Ovary (tissue), 9 donors: ENCODE measurements around the gene KATNB1. TPM values are rescaled to one million over a fixed set of nuclear protein-coding genes. Genes with fewer than 3 reads are reported as not detected.

ENCODE experiments used
- DNase-seq, 5 donors: peaks; one replicate each; pipeline ENCODE4 v3.0.0-alpha.2; 2019 to 2020
- H3K27ac ChIP-seq, 2 donors: fragments of 200-600 bp; one replicate each; pipeline versions ENCODE4 v1.5.1 to v1.8.0; 2019 to 2022
- H3K27me3 ChIP-seq: fragments of 200-600 bp; one replicate; pipeline ENCODE4 v1.8.0; 2022
- H3K36me3 ChIP-seq: fragments of 200-600 bp; sonication (generic); one replicate; pipeline ENCODE4 v1.5.1; 2019
- H3K4me1 ChIP-seq: one replicate; pipeline ENCODE4 v1.8.1; 2013; ENCODE audit warnings: mild to moderate bottlenecking, moderate library complexity; ENCODE audit not compliant: insufficient read depth
- H3K4me3 ChIP-seq: fragments of 200-600 bp; sonication (generic); one replicate; pipeline ENCODE4 v1.5.1; 2017
- H3K9me3 ChIP-seq, 2 donors: fragments of 200-600 bp in 1 of 2; sonication (generic) in 1 of 2; one replicate each; pipeline versions ENCODE4 v1.5.1 to v1.8.1; 2013 to 2019; ENCODE audit warnings: mild to moderate bottlenecking in 1 of 2, moderate library complexity in 1 of 2
- EP300 ChIP-seq: sonication (generic); formaldehyde crosslinking; IDR thresholded peaks from one replicate; pipeline ENCODE4 v1.6.1; 2017; ENCODE audit warnings: antibody characterized with exemption
- POLR2A ChIP-seq: fragments of 450-650 bp; IDR thresholded peaks from one replicate; pipeline ENCODE4 v1.6.1; 2017; ENCODE audit warnings: antibody characterized with exemption, mild to moderate bottlenecking, moderate library complexity
- WGBS, 3 donors: extraction: QIAGEN DNeasy Blood & Tissue Kit in 1 of 3; methylation state at CpG; one replicate each; pipeline versions ENCODE4 v1.1.5 to v1.1.7; 2013 to 2017; 5-methylcytosine and 5-hydroxymethylcytosine counted together
- intact Hi-C, 4 donors: fragments of 100-400 bp; cut with DNase I; formaldehyde crosslinking; loops; one replicate each; pipeline versions ENCODE4 v1.11.0 to v1.15.1; 2022 to 2023
- polyA plus RNA-seq, 2 donors: library from polyadenylated mRNA; stranded (reverse); fragments of 200-250 nt in 1 of 2; fragments of 350-450 nt in 1 of 2; fragmentation: Illumina TruSeq in 1 of 2; extraction: RNeasy Lipid Tissue Mini Kit (QIAGEN cat#74804) in 1 of 2; gene quantifications; one replicate each; pipeline ENCODE4 v1.2.3, GENCODE V29; 2013 to 2014
- total RNA-seq, 7 donors: library from RNA; depleted of rRNA in 2 of 7; stranded (reverse); fragments of >200 nt in 2 of 7; fragmentation: NEBNext Ultra II Directional in 3 of 7; extraction: Animal tissue kit (Norgen Biotek cat#: 25700) in 3 of 7; gene quantifications; one replicate each; pipeline versions ENCODE4 v1.1.0 to v1.2.4, GENCODE V29; 2016 to 2023
- TF ChIP-seq, protein P1 (sequence below), 3 donors: fragments of 450-650 bp in 2 of 3; fragments of 200-600 bp in 1 of 3; IDR thresholded peaks; one replicate each; pipeline versions ENCODE4 v1.5.1 to v1.8.0; 2016 to 2022; ENCODE audit warnings: antibody characterized with exemption in 3 of 3, mild to moderate bottlenecking in 1 of 3
- donor health status: DM: no; HTN: no; CAD: no; lungs with moderate emphysema.
- donor health status: DM: no; HTN: no; CAD: no.
- donor health status: Bipolar disorder and iron deficiency.
- donor health status: DM: yes; HTN: yes; CAD: no.
- donor health status: DM: no; HTN: no; CAD: no.
- donor health status: DM: yes; HTN: yes; CAD: no.

The KATNB1 gene
- total and polyA plus RNA-seq, 9 donors: 3.4 to 20.2 (median 12.5) TPM

GRCh38 chr16:57713596-57713995, 22.0 kb upstream of the KATNB1 start:
- Histone ChIP-seq H3K27me3 (no peaks in the 10 kb centered on the region), H3K4me3 (no peak overlapping the region), H3K27ac (no peak overlapping the region), H3K36me3 (no peaks in the 10 kb centered on the region), H3K9me3 (no peaks in the 10 kb centered on the region), H3K4me1 (no peaks in the 10 kb centered on the region)
- no peak for DNase-seq
- WGBS, 3 donors: 88 to 97% (median 93%) methylated on average over 8 of the region's 8 CpGs
- TF ChIP-seq, protein P1, sequence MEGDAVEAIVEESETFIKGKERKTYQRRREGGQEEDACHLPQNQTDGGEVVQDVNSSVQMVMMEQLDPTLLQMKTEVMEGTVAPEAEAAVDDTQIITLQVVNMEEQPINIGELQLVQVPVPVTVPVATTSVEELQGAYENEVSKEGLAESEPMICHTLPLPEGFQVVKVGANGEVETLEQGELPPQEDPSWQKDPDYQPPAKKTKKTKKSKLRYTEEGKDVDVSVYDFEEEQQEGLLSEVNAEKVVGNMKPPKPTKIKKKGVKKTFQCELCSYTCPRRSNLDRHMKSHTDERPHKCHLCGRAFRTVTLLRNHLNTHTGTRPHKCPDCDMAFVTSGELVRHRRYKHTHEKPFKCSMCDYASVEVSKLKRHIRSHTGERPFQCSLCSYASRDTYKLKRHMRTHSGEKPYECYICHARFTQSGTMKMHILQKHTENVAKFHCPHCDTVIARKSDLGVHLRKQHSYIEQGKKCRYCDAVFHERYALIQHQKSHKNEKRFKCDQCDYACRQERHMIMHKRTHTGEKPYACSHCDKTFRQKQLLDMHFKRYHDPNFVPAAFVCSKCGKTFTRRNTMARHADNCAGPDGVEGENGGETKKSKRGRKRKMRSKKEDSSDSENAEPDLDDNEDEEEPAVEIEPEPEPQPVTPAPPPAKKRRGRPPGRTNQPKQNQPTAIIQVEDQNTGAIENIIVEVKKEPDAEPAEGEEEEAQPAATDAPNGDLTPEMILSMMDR (IDR thresholded peaks at IDR 0.05): no peak
- TF ChIP-seq EP300 (no peak), POLR2A (no peak)
- intact Hi-C loops: no loop called here

DNA sequence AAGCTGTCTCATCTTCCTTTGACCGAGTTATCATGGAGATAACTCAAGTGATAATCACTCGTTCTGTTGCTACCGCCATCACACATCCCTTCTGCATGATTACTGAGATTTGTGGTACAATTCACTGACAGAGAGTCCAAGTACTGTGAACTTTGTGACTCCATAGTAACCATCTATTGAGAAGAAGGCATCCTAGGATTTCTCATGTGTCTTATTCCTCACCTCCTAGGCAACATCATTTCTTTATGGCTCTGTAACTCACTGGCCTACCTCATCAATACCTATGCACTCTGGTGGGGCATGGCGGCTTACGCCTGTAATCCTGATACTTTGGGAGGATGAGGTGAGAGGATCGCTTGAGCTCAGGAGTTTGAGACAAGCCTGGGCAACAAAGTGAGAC, 21.5 kb upstream of the KATNB1 start:
- H3K4me1 ChIP-seq: no peaks in the 10 kb centered on the region
- H3K36me3 ChIP-seq: no peaks in the 10 kb centered on the region
- intact Hi-C loops: no loop called here
- no peak overlapping the region for H3K27ac ChIP-seq
- WGBS, 3 donors: 84 to 90% (median 89%) methylated on average over 6 of the region's 6 CpGs
- DNase-seq: no peak
- H3K9me3 ChIP-seq: no peaks in the 10 kb centered on the region
- no peak for TF ChIP-seq POLR2A
- TF ChIP-seq EP300: no peak
- TF ChIP-seq, protein P1 (IDR thresholded peaks at IDR 0.05): no peak
- no peaks in the 10 kb centered on the region for H3K27me3 ChIP-seq
- H3K4me3 ChIP-seq: no peak overlapping the region

DNA sequence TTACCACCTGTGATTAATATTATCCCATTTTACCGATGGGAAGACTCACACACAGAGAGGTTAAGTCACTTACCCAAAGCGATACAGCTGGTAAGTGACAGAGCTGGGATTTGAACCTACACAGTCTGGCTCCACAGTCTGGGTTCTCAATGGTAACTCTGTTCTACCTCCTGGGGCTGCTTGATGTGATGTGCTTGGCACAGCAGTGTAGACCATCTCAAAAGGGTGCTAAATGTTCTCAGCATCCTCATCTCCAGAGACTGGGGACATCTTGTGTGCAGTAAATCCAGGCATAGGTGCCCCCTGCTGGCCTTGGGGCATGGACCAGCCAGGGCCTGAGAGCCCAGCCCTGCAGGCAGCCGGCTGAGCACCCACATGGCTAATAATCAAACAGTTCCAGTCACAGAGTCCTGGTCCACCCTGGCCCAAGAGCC, 15.4 kb upstream of the KATNB1 start:
- Histone ChIP-seq H3K4me1 (no peaks in the 10 kb centered on the region), H3K27ac (no peak overlapping the region), H3K36me3 (no peaks in the 10 kb centered on the region), H3K4me3 (no peak overlapping the region), H3K9me3 (no peaks in the 10 kb centered on the region), H3K27me3 (no peaks in the 10 kb centered on the region)
- WGBS, 3 donors: 68 to 72% (median 68%) methylated on average over 3 of the region's 3 CpGs
- TF ChIP-seq EP300 (no peak), POLR2A (no peak)
- TF ChIP-seq, protein P1 (IDR thresholded peaks at IDR 0.05): no peak
- intact Hi-C loops: no loop called here
- no peak for DNase-seq

DNA sequence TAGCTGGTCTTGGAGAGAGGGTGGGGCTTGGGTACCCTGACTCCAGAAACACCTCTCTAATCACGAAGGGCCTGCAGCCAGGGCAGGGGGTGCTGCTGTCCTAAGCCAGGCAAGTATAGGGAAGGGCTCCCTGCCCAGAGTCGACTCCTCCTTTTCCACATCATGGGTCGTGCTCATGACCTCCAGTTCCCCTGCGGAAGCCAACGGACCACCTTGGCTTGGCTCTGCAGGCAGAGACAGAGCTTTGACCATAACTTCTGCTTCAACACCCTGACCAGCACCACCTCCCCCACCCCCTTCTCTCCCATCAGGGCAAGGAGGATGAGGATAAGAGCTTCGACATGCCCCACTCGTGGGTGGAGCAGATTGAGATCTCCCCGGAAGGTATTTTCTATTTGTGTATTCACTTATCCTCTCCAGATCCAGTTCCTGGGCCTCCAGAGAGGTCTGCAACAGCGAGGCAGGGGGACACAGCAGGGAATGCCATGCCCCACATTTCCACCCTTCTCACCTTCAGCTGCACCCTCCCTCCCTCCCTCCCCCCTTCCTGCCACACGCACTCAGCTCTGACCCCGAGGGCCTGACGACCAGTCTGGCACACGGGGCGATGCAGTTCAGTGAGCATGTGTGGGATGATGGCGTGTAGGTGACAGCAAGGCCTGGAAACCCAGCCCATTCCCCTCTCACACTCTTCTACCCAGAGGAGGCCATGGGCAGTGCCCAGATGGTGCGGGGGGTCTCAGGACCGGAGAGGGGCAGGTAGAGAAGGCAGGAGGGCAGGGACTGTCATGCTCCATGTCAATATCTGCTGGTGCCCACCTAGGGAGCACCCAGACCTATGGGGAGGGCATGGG, 14.0 kb upstream of the KATNB1 start:
- DNase-seq: no peak
- Histone ChIP-seq H3K4me1 (no peaks in the 10 kb centered on the region), H3K36me3 (no peaks in the 10 kb centered on the region), H3K9me3 (no peaks in the 10 kb centered on the region), H3K27me3 (no peaks in the 10 kb centered on the region), H3K4me3 (no peak overlapping the region), H3K27ac (no peak overlapping the region)
- TF ChIP-seq POLR2A (no peak), EP300 (no peak)
- TF ChIP-seq, protein P1 (IDR thresholded peaks at IDR 0.05): no peak
- intact Hi-C loops: no loop called here
- 58 to 66% (median 63%) methylated on average over 17 of the region's 17 CpGs for WGBS, 3 donors
